Prostate gland (tissue), 2 donors: ENCODE measurements around the gene STMP1. TPM values are rescaled to one million over a fixed set of nuclear protein-coding genes. Genes with fewer than 3 reads are reported as not detected.
A peak's percentile ranks its signal among the peaks of the same experiment; 100 is the strongest.

ENCODE experiments used
- DNase-seq: peaks from one replicate; pipeline ENCODE4 v3.0.0-alpha.2; 2019; ENCODE audit warnings: low spot score
- H3K27ac ChIP-seq, 2 donors: fragments of 200-600 bp; sonication (generic); 2 replicates each; pipeline ENCODE4 v1.5.1; 2017 to 2019
- H3K27me3 ChIP-seq: fragments of 200-600 bp; sonication (generic); replicated peaks from 2 replicates; pipeline ENCODE4 v1.5.1; 2019; ENCODE audit not compliant: insufficient read depth
- H3K36me3 ChIP-seq, 2 donors: fragments of 200-600 bp; sonication (generic); 1 replicate in 1 of 2; 2 replicates in 1 of 2; pipeline versions ENCODE4 v1.5.1 to v1.8.1; 2017 to 2019
- H3K4me1 ChIP-seq: fragments of 200-600 bp; sonication (generic); replicated peaks from 2 replicates; pipeline ENCODE4 v1.5.1; 2019
- H3K4me3 ChIP-seq, 2 donors: fragments of 200-600 bp; sonication (generic); 2 replicates each; pipeline ENCODE4 v1.5.1; 2017 to 2019
- H3K9me3 ChIP-seq: fragments of 200-600 bp; sonication (generic); 2 replicates; pipeline ENCODE4 v1.5.1; 2017
- POLR2A ChIP-seq: fragments of 450-650 bp; IDR thresholded peaks from one replicate; pipeline ENCODE4 v1.6.1; 2016; ENCODE audit warnings: antibody characterized with exemption, mild to moderate bottlenecking
- POLR2AphosphoS5 ChIP-seq: sonication (generic); formaldehyde crosslinking; IDR thresholded peaks from one replicate; pipeline ENCODE4 v1.6.1; 2017; ENCODE audit warnings: antibody characterized with exemption
- whole genome bisulfite sequencing: methylation state at CpG from one replicate; pipeline ENCODE4 v1.1.5; 2018; 5-methylcytosine and 5-hydroxymethylcytosine counted together
- intact Hi-C: fragments of 100-400 bp; cut with DNase I; formaldehyde crosslinking; loops from one replicate; pipeline ENCODE4 v1.14.2; 2022
- total RNA-seq, 2 donors: library from RNA; depleted of rRNA; stranded (reverse); fragments of >200 nt; gene quantifications; one replicate each; pipeline ENCODE4 v1.1.0, GENCODE V29; 2016
- TF ChIP-seq, protein P1 (sequence below), 4 experiments: fragments of 200-600 bp in 2 of 4; fragments of 450-650 bp in 2 of 4; sonication (generic) in 2 of 4; IDR thresholded peaks; 1 replicate in 3 of 4; 2 replicates in 1 of 4; pipeline ENCODE4 v1.5.1; 2016 to 2019; ENCODE audit warnings: antibody characterized with exemption in 4 of 4, mild to moderate bottlenecking in 2 of 4, moderate library complexity in 2 of 4

STMP1 gene
- total RNA-seq, 2 donors from 2014 or later = 29.9 to 31.9 TPM

DNA sequence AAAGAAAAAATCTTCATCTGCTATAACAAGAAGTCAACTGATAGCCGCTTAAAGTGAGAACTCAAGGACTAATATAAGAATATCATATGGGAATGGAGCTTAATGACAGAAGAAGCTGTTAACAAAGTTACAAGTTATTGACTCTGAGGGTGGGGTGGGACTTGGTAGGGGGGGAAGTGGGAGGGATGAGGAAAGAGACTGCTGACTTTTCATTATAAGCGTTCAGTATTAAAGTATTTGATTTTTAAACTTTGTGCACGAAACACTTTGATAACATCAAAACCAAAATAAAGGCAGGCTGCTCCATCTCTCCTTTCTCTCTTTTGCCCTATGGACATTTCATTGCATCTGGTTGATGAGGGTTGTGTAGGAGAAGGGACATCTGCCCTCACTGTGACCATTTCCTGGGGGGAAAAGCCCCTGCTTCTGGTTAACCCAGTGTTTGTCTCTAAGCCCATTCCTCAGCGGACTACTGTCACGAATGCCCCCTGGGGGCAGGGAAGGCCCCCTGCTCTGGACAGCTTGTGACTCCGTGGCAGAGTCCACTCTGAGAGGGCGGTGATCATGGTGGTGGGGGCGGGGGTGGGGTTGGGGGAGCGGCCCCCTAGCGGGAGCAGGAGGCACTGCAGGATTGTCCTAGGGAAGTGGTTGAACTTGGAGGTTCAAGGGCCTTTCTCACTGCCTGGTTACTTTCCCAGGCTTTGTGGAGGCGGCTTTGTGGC is 48.3 kb downstream of the STMP1 start:
- Histone ChIP-seq H3K4me3 (no peak overlapping the region), H3K36me3 (no peaks in the 10 kb centered on the region), H3K4me1 (no peaks in the 10 kb centered on the region), H3K27ac (no peak overlapping the region), H3K27me3 (no peaks in the 10 kb centered on the region), H3K9me3 (no peaks in the 10 kb centered on the region)
- TF ChIP-seq POLR2AphosphoS5 (no peak), POLR2A (no peak)
- TF ChIP-seq, protein P1, sequence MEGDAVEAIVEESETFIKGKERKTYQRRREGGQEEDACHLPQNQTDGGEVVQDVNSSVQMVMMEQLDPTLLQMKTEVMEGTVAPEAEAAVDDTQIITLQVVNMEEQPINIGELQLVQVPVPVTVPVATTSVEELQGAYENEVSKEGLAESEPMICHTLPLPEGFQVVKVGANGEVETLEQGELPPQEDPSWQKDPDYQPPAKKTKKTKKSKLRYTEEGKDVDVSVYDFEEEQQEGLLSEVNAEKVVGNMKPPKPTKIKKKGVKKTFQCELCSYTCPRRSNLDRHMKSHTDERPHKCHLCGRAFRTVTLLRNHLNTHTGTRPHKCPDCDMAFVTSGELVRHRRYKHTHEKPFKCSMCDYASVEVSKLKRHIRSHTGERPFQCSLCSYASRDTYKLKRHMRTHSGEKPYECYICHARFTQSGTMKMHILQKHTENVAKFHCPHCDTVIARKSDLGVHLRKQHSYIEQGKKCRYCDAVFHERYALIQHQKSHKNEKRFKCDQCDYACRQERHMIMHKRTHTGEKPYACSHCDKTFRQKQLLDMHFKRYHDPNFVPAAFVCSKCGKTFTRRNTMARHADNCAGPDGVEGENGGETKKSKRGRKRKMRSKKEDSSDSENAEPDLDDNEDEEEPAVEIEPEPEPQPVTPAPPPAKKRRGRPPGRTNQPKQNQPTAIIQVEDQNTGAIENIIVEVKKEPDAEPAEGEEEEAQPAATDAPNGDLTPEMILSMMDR (IDR thresholded peaks at IDR 0.05) = peak in 1 of 4 experiments; percentile 18
- intact Hi-C loops = no loop called here
- DNase-seq = no peak
- WGBS = 34% methylated on average over 11 of the region's 11 CpGs

DNA sequence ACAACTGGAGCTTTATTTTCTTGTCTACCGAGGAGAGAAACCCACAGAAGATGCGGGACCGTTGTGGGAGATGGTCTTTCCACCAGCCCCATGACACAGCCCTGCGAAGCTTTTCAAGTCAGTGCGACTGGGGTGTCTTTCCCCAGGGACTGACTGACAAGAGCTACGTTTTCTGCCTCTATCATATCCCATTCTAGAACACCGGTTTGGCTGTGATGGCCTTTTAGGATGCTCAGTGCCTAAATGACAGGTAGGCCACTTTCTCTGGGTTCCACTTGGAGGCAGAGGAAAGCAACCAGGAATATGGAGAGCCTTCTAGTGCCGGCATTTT is 48.8 kb downstream of the STMP1 start:
- TF ChIP-seq, protein P1 (IDR thresholded peaks at IDR 0.05) = no peak
- TF ChIP-seq POLR2AphosphoS5 (no peak), POLR2A (no peak)
- H3K36me3 ChIP-seq = no peaks in the 10 kb centered on the region
- 57% methylated on average over 8 of the region's 8 CpGs for WGBS
- DNase-seq = no peak
- no peaks in the 10 kb centered on the region for H3K4me1 ChIP-seq
- no peaks in the 10 kb centered on the region for H3K27me3 ChIP-seq
- intact Hi-C loops = no loop called here
- H3K4me3 ChIP-seq = no peak overlapping the region
- H3K9me3 ChIP-seq = no peaks in the 10 kb centered on the region
- H3K27ac ChIP-seq = no peak overlapping the region

DNA sequence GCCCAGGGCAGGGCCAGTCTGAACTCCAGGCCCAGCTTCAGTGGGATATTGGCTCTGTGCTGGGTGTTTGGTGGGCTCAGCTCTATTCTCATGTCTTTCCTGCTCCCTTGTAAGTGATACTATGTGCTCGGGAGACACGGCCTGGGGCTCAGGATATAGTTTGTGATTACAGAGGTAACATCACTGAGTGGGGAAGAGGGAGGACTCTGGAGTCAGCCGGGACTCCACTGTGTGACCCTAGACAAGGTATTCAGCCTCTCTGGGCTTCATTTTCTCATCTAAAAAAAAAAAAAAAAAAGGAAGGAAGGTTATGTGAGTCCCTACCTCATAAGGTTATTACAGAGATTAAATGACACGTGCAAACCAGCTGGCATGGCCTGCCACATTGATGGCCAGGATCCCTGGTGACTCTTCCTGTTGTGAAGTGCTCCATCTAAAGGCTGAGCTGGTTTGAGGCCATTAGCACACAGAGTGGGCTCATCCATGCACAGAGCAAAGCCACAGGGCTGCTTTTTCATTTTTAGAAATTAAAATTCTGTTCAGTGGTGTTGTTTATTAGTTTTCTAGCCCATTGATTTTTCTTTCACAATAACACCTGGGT is 50.0 kb downstream of the STMP1 start:
- Histone ChIP-seq H3K27ac (no peak overlapping the region), H3K4me3 (no peak overlapping the region), H3K27me3 (no peaks in the 10 kb centered on the region), H3K36me3 (no peaks in the 10 kb centered on the region), H3K9me3 (no peaks in the 10 kb centered on the region), H3K4me1 (no peaks in the 10 kb centered on the region)
- TF ChIP-seq, protein P1 (IDR thresholded peaks at IDR 0.05) = no peak
- TF ChIP-seq POLR2AphosphoS5 (no peak), POLR2A (no peak)
- 56% methylated on average over 4 of the region's 4 CpGs for WGBS
- no peak for DNase-seq
- intact Hi-C loops = no loop called here

DNA sequence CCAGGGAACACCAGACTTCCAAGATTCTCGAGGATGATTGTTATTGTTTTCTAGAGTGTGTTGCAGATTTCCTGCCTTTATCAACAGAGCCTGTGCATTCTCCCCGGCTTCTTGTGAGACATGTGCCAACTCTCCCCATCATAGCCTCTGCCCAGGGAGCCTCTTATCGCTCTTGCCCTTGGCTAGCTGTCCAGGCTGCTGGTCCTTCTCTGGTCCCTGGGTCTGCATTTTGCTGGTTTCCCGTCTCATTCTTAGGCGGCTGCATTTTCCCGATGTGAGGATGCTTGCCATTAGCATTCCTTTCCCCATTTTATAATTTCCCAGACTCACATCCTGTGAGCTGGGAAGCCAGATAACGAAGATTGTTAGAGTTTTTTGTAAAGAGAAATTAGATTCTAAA is 50.5 kb downstream of the STMP1 start:
- intact Hi-C loops = no loop called here
- TF ChIP-seq, protein P1 (IDR thresholded peaks at IDR 0.05) = no peak
- TF ChIP-seq POLR2AphosphoS5 (no peak), POLR2A (no peak)
- 63% methylated on average over 7 of the region's 7 CpGs for whole genome bisulfite sequencing

More for the DNA sequence above, 50.5 kb downstream of the STMP1 start:
- Histone ChIP-seq H3K4me3 (no peak overlapping the region), H3K27ac (no peak overlapping the region), H3K27me3 (no peaks in the 10 kb centered on the region), H3K36me3 (no peaks in the 10 kb centered on the region), H3K9me3 (no peaks in the 10 kb centered on the region), H3K4me1 (no peaks in the 10 kb centered on the region)
- DNase-seq = no peak
